HepG2 (cell line): ENCODE results near the gene LRRTM3. TPM values are rescaled to one million over a fixed set of nuclear protein-coding genes. Genes with fewer than 3 reads are reported as not detected.

Experiments
- ATAC-seq: fragments of 200-7000 bp; cut with Tn5 transposase; 3 replicates; pipeline ENCODE4 v1.9.1; 2020; ENCODE audit warnings: mild to moderate bottlenecking, moderate library complexity
- BruUV-seq: library from RNA; stranded (reverse); fragments of 400-500 nt; replicated peaks from 2 replicates; lab custom pipeline; 2021; lab: Mats Ljungman, UMichigan
- CTCF ChIA-PET: fragments of 300-600 bp; formaldehyde crosslinking; extraction: SDS; loops from one replicate; lab custom pipeline; 2021; ENCODE audit warnings: low total read pairs, inconsistent platforms, low intra/inter-chr PET ratio; lab: Yijun Ruan, JAX
- POLR2A ChIA-PET: fragments of 350-600 bp; sonication (Branson Sonifier 250); formaldehyde crosslinking; loops from one replicate; lab custom pipeline; 2020; ENCODE audit warnings: antibody characterized with exemption, inconsistent platforms; lab: Yijun Ruan, JAX
- DNase-seq: peaks from one replicate; pipeline ENCODE4 v3.0.0-alpha.2; 2015; ENCODE audit warnings: low spot score
- FAIRE-seq: peaks from 3 replicates; lab custom pipeline; 2011; peaks lifted over from hg19 to GRCh38; lab: Jason Lieb, UNC
- H2AFZ ChIP-seq: one replicate; pipeline ENCODE4 v1.6.1; 2011; ENCODE audit warnings: low read length, inconsistent platforms
- H3K27ac ChIP-seq: fragments of 300-600 bp; 3 replicates; pipeline ENCODE4 v1.8.0; 2011; ENCODE audit warnings: mixed run types, mild to moderate bottlenecking, mixed read lengths, low read length, inconsistent platforms; ENCODE audit not compliant: insufficient read depth; ENCODE audit errors: extremely low read length
- H3K27me3 ChIP-seq, 2 experiments: fragments of 200-600 bp in 1 of 2; 2 replicates in 1 of 2; 3 replicates in 1 of 2; pipeline versions ENCODE4 v1.6.0 to v1.8.0; 2011; ENCODE audit warnings: low read length in 2 of 2, mild to moderate bottlenecking in 2 of 2, moderate library complexity in 2 of 2, inconsistent platforms in 1 of 2; ENCODE audit not compliant: insufficient read depth in 2 of 2, control insufficient read depth in 1 of 2
- H3K36me3 ChIP-seq, 2 experiments: fragments of 200-600 bp in 1 of 2; replicated peaks in 1 of 2; 2 replicates in 1 of 2; 3 replicates in 1 of 2; pipeline versions ENCODE4 v1.5.1 to v1.8.0; 2011; ENCODE audit warnings: low read length in 2 of 2, inconsistent platforms in 1 of 2; ENCODE audit not compliant: insufficient read depth in 2 of 2, control insufficient read depth in 1 of 2
- H3K4me1 ChIP-seq: 2 replicates; pipeline ENCODE4 v1.5.1; 2012; ENCODE audit warnings: low read length, inconsistent platforms; ENCODE audit not compliant: insufficient read depth
- H3K4me2 ChIP-seq: 2 replicates; pipeline ENCODE4 v1.6.0; 2011; ENCODE audit warnings: low read depth, low read length, inconsistent platforms
- H3K4me3 ChIP-seq, 3 experiments: fragments of 200-600 bp in 1 of 3; sonication (generic), shearing (Covaris generic) in 1 of 3; replicated peaks in 1 of 3; 2 replicates each; pipeline ENCODE4 v1.5.1; 2011 to 2016; ENCODE audit warnings: low read length in 3 of 3, inconsistent platforms in 2 of 3, low read depth in 2 of 3, mild to moderate bottlenecking in 2 of 3, control low read depth in 1 of 3, mixed read lengths in 1 of 3; ENCODE audit not compliant: insufficient read depth in 1 of 3
- H3K79me2 ChIP-seq: one replicate; pipeline ENCODE4 v1.6.1; 2011; ENCODE audit warnings: low read length, inconsistent platforms; ENCODE audit not compliant: insufficient read depth
- H3K9ac ChIP-seq: 2 replicates; pipeline ENCODE4 v1.6.0; 2011; ENCODE audit warnings: mild to moderate bottlenecking, low read depth, low read length, inconsistent platforms; ENCODE audit not compliant: insufficient read depth
- H3K9me3 ChIP-seq: 2 replicates; pipeline ENCODE4 v1.5.1; 2012; ENCODE audit warnings: mild to moderate bottlenecking, low read length
- H4K20me1 ChIP-seq: 2 replicates; pipeline ENCODE4 v1.6.0; 2011; ENCODE audit warnings: inconsistent platforms, mild to moderate bottlenecking, low read length, moderate library complexity; ENCODE audit not compliant: insufficient read depth
- E2F2 ChIP-seq: sonication (generic); formaldehyde crosslinking; IDR thresholded peaks from 2 replicates; pipeline ENCODE4 v1.4.0; 2020; ENCODE audit warnings: missing genetic modification reagents, borderline replicate concordance
- ESRRA ChIP-seq: sonication (generic); formaldehyde crosslinking; IDR thresholded peaks from 2 replicates; pipeline ENCODE4 v1.5.1; 2020; ENCODE audit warnings: mild to moderate bottlenecking, low read depth, missing genetic modification reagents
- HCFC1 ChIP-seq: fragments of 150-350 bp; IDR thresholded peaks from 2 replicates; pipeline ENCODE4 v1.6.1; 2014; ENCODE audit warnings: low read depth, low read length
- HINFP ChIP-seq: sonication (generic); formaldehyde crosslinking; IDR thresholded peaks from 2 replicates; pipeline ENCODE4 v1.4.0; 2020; ENCODE audit warnings: low read depth, mild to moderate bottlenecking, missing genetic modification reagents
- MAFK ChIP-seq, 2 experiments: IDR thresholded peaks in 1 of 2; conservative IDR thresholded peaks in 1 of 2; 2 replicates each; pipeline ENCODE4 v1.6.1; 2011; ENCODE audit warnings: improper control_type of control experiment in 2 of 2, low read length in 2 of 2
- MLX ChIP-seq: IDR thresholded peaks from 2 replicates; pipeline ENCODE4 v1.6.1; 2016
- PCBP1 ChIP-seq: fragments of 200-400 bp; formaldehyde crosslinking; IDR thresholded peaks from 2 replicates; pipeline ENCODE4 v1.6.1; 2017; ENCODE audit warnings: mild to moderate bottlenecking, low read depth, low read length, borderline replicate concordance
- ZC3H4 ChIP-seq: sonication (generic); formaldehyde crosslinking; IDR thresholded peaks from 2 replicates; pipeline ENCODE4 v1.4.0; 2020; ENCODE audit warnings: missing genetic modification reagents, borderline replicate concordance
- ZNF17 ChIP-seq: sonication (generic); formaldehyde crosslinking; IDR thresholded peaks from 2 replicates; pipeline ENCODE4 v1.5.0; 2020; ENCODE audit warnings: mild to moderate bottlenecking, missing genetic modification reagents
- ZNF710 ChIP-seq: sonication (generic); formaldehyde crosslinking; IDR thresholded peaks from 2 replicates; pipeline ENCODE4 v1.5.0; 2020; ENCODE audit warnings: mild to moderate bottlenecking, missing genetic modification reagents, borderline replicate concordance
- whole genome bisulfite sequencing: methylation state at CpG from one replicate; pipeline ENCODE4 v1.1.6; 2017; ENCODE audit warnings: low lambda C conversion rate; 5-methylcytosine and 5-hydroxymethylcytosine counted together
- in situ Hi-C: cut with HindIII; loops from 2 replicates; pipeline ENCODE4 v1.10.0; 2017; ENCODE audit warnings: low pct_unique_long_range_greater_than_20kb; ENCODE audit not compliant: extremely low pct_ligation_motif_present
- intact Hi-C: fragments of 100-400 bp; cut with micrococcal nuclease; formaldehyde crosslinking; loops from one replicate; pipeline ENCODE4 v1.10.0; 2022; ENCODE audit not compliant: unreplicated experiment
- polyA plus RNA-seq, 8 experiments: library from polyadenylated mRNA; depleted of rRNA in 3 of 8; stranded (reverse) in 7 of 8; unstranded in 1 of 8; fragments of >200 nt; fragmentation: Illumina TruSeq in 4 of 8; extraction: Trizol in 4 of 8; gene quantifications; 2 replicates each; pipeline versions ENCODE4 v1.2.1 to v1.2.3, GENCODE V29; 2011 to 2016; ENCODE audit warnings: low read depth in 4 of 8, missing spikeins in 1 of 8, mixed read lengths in 1 of 8; ENCODE audit not compliant: insufficient read depth in 1 of 8
- total RNA-seq, 5 experiments: library from RNA; depleted of rRNA; stranded (reverse); fragments of >200 nt; fragmentation: Illumina TruSeq; extraction: Trizol; gene quantifications; 2 replicates each; pipeline ENCODE4 v1.2.3, GENCODE V29; 2016; ENCODE audit warnings: low read depth in 1 of 5

LRRTM3 gene
- total and polyA plus RNA-seq, 2 of the 13 experiments (the other 11 are each of a cell fraction or from before 2014, with no cell fraction given), result not detected

GRCh38 chr10:66982053-66982420, 56.2 kb downstream of the LRRTM3 start:
- no peak overlapping the region for H3K27ac ChIP-seq
- no peak for FAIRE-seq
- H3K4me2 ChIP-seq, result no peak overlapping the region
- 0% methylated on average over 1 of the region's 1 CpG for WGBS
- H2AFZ ChIP-seq, result no peak overlapping the region
- no peaks in the 10 kb centered on the region for H3K79me2 ChIP-seq
- in situ Hi-C loops (no loop called here), intact Hi-C loops (no loop called here)
- no peaks in the 10 kb centered on the region for H3K4me1 ChIP-seq
- no peak overlapping the region for H3K9ac ChIP-seq
- no peaks in the 10 kb centered on the region for H3K9me3 ChIP-seq
- POLR2A ChIA-PET, result no interaction called here
- no peaks in the 10 kb centered on the region for H4K20me1 ChIP-seq
- no peaks in the 10 kb centered on the region for H3K36me3 ChIP-seq
- no peak for ATAC-seq
- TF ChIP-seq ZNF710 (CRISPR knock-in tag) (no peak), MAFK (conservative IDR thresholded peaks at IDR 0.05 in 1 of 2, IDR thresholded peaks at IDR 0.05 in 1 of 2; ENCODE audit: low read length in 2 of 2) (peak in 1 of 2 experiments; percentile 29; a peak in 2 of 4 replicates)
- no peak overlapping the region for H3K4me3 ChIP-seq
- CTCF ChIA-PET, result no interaction called here
- no peak for DNase-seq
- BruUV-seq, result no TSS peak
- no peaks in the 10 kb centered on the region for H3K27me3 ChIP-seq

- ATAC-seq (no peak), FAIRE-seq (no peak)
- no TSS peak for BruUV-seq
Measured at GRCh38 chr10:66982792-66983474, 57.1 kb downstream of the LRRTM3 start.

More at GRCh38 chr10:66982792-66983474, 57.1 kb downstream of the LRRTM3 start:
- Histone ChIP-seq H3K27me3 (no peaks in the 10 kb centered on the region), H4K20me1 (no peaks in the 10 kb centered on the region), H3K27ac (no peak overlapping the region), H3K36me3 (no peaks in the 10 kb centered on the region), H3K9ac (no peak overlapping the region), H2AFZ (no peak overlapping the region), H3K4me3 (no peak overlapping the region), H3K9me3 (no peaks in the 10 kb centered on the region), H3K4me1 (no peaks in the 10 kb centered on the region), H3K79me2 (no peaks in the 10 kb centered on the region), H3K4me2 (no peak overlapping the region)
- intact Hi-C loops, result no loop called here
- 4% methylated on average over 4 of the region's 6 CpGs for WGBS
- ChIA-PET CTCF (no interaction called here), POLR2A (no interaction called here)
- in situ Hi-C loops, result no loop called here
- DNase-seq, result no peak
- TF ChIP-seq HCFC1, result no peak
- TF ChIP-seq MLX (CRISPR knock-in tag), result no peak
- TF ChIP-seq ESRRA (CRISPR knock-in tag), result no peak
- no peak for TF ChIP-seq E2F2 (CRISPR knock-in tag)
- no peak for TF ChIP-seq PCBP1
- TF ChIP-seq ZNF17 (CRISPR knock-in tag), result no peak
- TF ChIP-seq ZC3H4, result no peak
- no peak for TF ChIP-seq HINFP (CRISPR knock-in tag)
